BJ (cell line): Measurements from ENCODE around the gene PRR35. TPM values are rescaled to one million over a fixed set of nuclear protein-coding genes. Genes with fewer than 3 reads are reported as not detected.

ENCODE experiments used
- CTCF ChIA-PET: fragments of 350-600 bp; formaldehyde crosslinking; extraction: SDS; loops from one replicate; lab custom pipeline; 2021; ENCODE audit warnings: antibody characterized with exemption, inconsistent platforms; lab: Yijun Ruan, JAX
- POLR2A ChIA-PET: fragments of 300-600 bp; sonication (Branson Sonifier 250); formaldehyde crosslinking; extraction: SDS; loops from one replicate; lab custom pipeline; 2021; ENCODE audit warnings: antibody characterized with exemption; lab: Charles Lee
- DNase-seq: peaks from one replicate; pipeline ENCODE4 v3.0.0-alpha.2; 2011; ENCODE audit warnings: low read depth
- H3K27me3 ChIP-seq: 2 replicates; pipeline ENCODE4 v1.6.0; 2011; ENCODE audit warnings: low read length; ENCODE audit not compliant: control insufficient read depth, insufficient read depth
- H3K36me3 ChIP-seq: 2 replicates; pipeline ENCODE4 v1.5.1; 2011; ENCODE audit warnings: low read length; ENCODE audit not compliant: control insufficient read depth, insufficient read depth
- H3K4me3 ChIP-seq: 2 replicates; pipeline ENCODE4 v1.5.1; 2011; ENCODE audit warnings: low read depth, mild to moderate bottlenecking, control low read depth, low read length
- polyA plus RNA-seq: library from polyadenylated mRNA; depleted of rRNA; stranded (reverse); fragments of >200 nt; gene quantifications from 2 replicates; pipeline ENCODE4 v1.2.3, GENCODE V29; 2011
- TF ChIP-seq, protein P1 (sequence below): IDR thresholded peaks from 2 replicates; pipeline ENCODE4 v1.5.1; 2011; ENCODE audit warnings: low read depth, mild to moderate bottlenecking, control low read depth, inconsistent platforms, low read length, moderate library complexity; ENCODE audit not compliant: insufficient read depth

Gene PRR35
- polyA plus RNA-seq, 1 experiment, result not detected

- Histone ChIP-seq H3K36me3 (peaks cover 11% of the 10 kb centered on the region), H3K4me3 (peak overlapping the region; percentile 73), H3K27me3 (no peaks in the 10 kb centered on the region)
- POLR2A ChIA-PET, result no interaction called here
- TF ChIP-seq, protein P1, sequence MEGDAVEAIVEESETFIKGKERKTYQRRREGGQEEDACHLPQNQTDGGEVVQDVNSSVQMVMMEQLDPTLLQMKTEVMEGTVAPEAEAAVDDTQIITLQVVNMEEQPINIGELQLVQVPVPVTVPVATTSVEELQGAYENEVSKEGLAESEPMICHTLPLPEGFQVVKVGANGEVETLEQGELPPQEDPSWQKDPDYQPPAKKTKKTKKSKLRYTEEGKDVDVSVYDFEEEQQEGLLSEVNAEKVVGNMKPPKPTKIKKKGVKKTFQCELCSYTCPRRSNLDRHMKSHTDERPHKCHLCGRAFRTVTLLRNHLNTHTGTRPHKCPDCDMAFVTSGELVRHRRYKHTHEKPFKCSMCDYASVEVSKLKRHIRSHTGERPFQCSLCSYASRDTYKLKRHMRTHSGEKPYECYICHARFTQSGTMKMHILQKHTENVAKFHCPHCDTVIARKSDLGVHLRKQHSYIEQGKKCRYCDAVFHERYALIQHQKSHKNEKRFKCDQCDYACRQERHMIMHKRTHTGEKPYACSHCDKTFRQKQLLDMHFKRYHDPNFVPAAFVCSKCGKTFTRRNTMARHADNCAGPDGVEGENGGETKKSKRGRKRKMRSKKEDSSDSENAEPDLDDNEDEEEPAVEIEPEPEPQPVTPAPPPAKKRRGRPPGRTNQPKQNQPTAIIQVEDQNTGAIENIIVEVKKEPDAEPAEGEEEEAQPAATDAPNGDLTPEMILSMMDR, result no peak
- no peak for DNase-seq
- CTCF ChIA-PET, result no interaction called here
These were observed 31.8 kb upstream of the PRR35 start for GRCh38 chr16:528111-529011.

DNA sequence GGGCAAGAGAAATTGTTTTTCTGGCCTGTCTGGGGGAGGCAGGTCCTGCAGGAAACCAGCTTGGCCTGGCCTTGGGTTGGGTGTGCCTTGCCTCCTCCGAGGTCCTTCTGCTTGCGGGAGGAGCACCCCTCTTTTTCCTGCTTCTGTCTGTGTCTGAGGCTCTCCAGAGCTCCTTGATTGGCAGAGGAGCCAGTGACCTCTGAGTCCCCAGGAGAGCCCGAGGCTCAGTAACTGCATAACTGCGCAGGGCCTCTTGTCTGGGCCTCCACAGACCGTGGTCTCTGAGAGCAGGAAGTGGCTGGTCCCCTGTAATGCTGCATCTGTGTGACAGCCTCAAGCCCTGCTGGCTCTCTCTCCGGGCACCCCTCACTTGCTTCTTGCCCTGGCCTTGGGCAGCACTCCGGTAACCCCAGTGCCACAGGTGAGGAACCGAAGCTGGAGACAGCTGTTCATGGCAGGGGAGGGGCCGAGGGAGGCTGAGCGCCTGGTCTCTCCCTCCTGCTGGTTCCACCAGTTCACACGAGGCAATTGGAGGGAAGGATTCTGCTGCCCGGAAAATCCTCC lies 31.1 kb upstream of the PRR35 start:
- no peak for DNase-seq
- H3K27me3 ChIP-seq, result no peaks in the 10 kb centered on the region
- H3K36me3 ChIP-seq, result peaks cover 11% of the 10 kb centered on the region
- H3K4me3 ChIP-seq, result peak overlapping the region; percentile 73
- POLR2A ChIA-PET, result no interaction called here
- TF ChIP-seq, protein P1, result no peak
- CTCF ChIA-PET, result no interaction called here

- CTCF ChIA-PET, result no interaction called here
These were observed 29.9 kb upstream of the PRR35 start for GRCh38 chr16:530111-530817.

GRCh38 chr16:531494-532125 lies 28.6 kb upstream of the PRR35 start:
- no peaks in the 10 kb centered on the region for H3K27me3 ChIP-seq
- no peak for DNase-seq
- CTCF ChIA-PET, result no interaction called here
- TF ChIP-seq, protein P1, result no peak
- H3K4me3 ChIP-seq, result no peak overlapping the region
- POLR2A ChIA-PET, result no interaction called here
- peaks cover 13% of the 10 kb centered on the region for H3K36me3 ChIP-seq

More at GRCh38 chr16:530111-530817, 29.9 kb upstream of the PRR35 start:
- TF ChIP-seq, protein P1, result no peak
- DNase-seq, result no peak
- H3K4me3 ChIP-seq, result no peak overlapping the region
- no peaks in the 10 kb centered on the region for H3K27me3 ChIP-seq
- peaks cover 9% of the 10 kb centered on the region for H3K36me3 ChIP-seq
- POLR2A ChIA-PET, result no interaction called here
